Liver (tissue), 9 donors: ENCODE results near the gene RABGGTA. TPM values are rescaled to one million over a fixed set of nuclear protein-coding genes. Genes with fewer than 3 reads are reported as not detected.

Experiments used
- DNase-seq: peaks from one replicate; pipeline ENCODE4 v3.0.0-alpha.2; 2017; ENCODE audit warnings: low spot score
- H3K27ac ChIP-seq, 2 donors: one replicate each; pipeline ENCODE4 v1.7.0; 2013; ENCODE audit warnings: inconsistent platforms in 2 of 2, low read length in 2 of 2, control low read depth in 1 of 2, low read depth in 1 of 2, mild to moderate bottlenecking in 1 of 2
- H3K27me3 ChIP-seq, 4 donors: one replicate each; pipeline versions ENCODE4 v1.6.1 to v1.7.0; 2013; ENCODE audit warnings: low read length in 3 of 4, inconsistent platforms in 1 of 4, mild to moderate bottlenecking in 1 of 4, moderate library complexity in 1 of 4; ENCODE audit not compliant: control insufficient read depth in 4 of 4, insufficient read depth in 4 of 4
- H3K36me3 ChIP-seq, 4 donors: one replicate each; pipeline versions ENCODE4 v1.6.1 to v1.7.0; 2013; ENCODE audit warnings: low read length in 3 of 4, mild to moderate bottlenecking in 3 of 4, low read depth in 1 of 4, moderate library complexity in 1 of 4; ENCODE audit not compliant: control insufficient read depth in 4 of 4, insufficient read depth in 3 of 4
- H3K4me1 ChIP-seq, 4 donors: one replicate each; pipeline versions ENCODE4 v1.6.1 to v1.7.0; 2013; ENCODE audit warnings: low read length in 3 of 4, mild to moderate bottlenecking in 3 of 4, moderate library complexity in 1 of 4; ENCODE audit not compliant: control insufficient read depth in 4 of 4, insufficient read depth in 4 of 4
- H3K4me3 ChIP-seq, 3 donors: one replicate each; pipeline versions ENCODE4 v1.6.1 to v1.7.0; 2013; ENCODE audit warnings: low read length in 3 of 3, control low read depth in 1 of 3, low read depth in 1 of 3, mild to moderate bottlenecking in 1 of 3
- H3K9ac ChIP-seq, 2 donors: one replicate each; pipeline ENCODE4 v1.7.0; 2013; ENCODE audit warnings: low read length in 2 of 2, mild to moderate bottlenecking in 2 of 2, moderate library complexity in 2 of 2, control low read depth in 1 of 2, low read depth in 1 of 2
- H3K9me3 ChIP-seq, 4 donors: one replicate each; pipeline versions ENCODE4 v1.6.1 to v1.7.0; 2013; ENCODE audit warnings: low read length in 3 of 4; ENCODE audit not compliant: control insufficient read depth in 4 of 4
- CTCF ChIP-seq: fragments of 150-350 bp; IDR thresholded peaks from 2 replicates; pipeline ENCODE4 v1.5.1; 2017; ENCODE audit warnings: improper control_type of control experiment, low read depth, low read length; ENCODE audit not compliant: missing input control
- EGR1 ChIP-seq, 2 donors: IDR thresholded peaks; 2 replicates each; pipeline ENCODE4 v1.6.1; 2016 to 2018; ENCODE audit warnings: antibody characterized with exemption in 2 of 2, low read depth in 2 of 2
- FOXA1 ChIP-seq: IDR thresholded peaks from 2 replicates; pipeline ENCODE4 v1.6.1; 2016; ENCODE audit warnings: antibody characterized with exemption
- FOXA2 ChIP-seq: IDR thresholded peaks from 2 replicates; pipeline ENCODE4 v1.6.1; 2016; ENCODE audit warnings: antibody characterized with exemption
- GABPA ChIP-seq, 2 donors: IDR thresholded peaks in 1 of 2; conservative IDR thresholded peaks in 1 of 2; 2 replicates each; pipeline ENCODE4 v1.6.1; 2016; ENCODE audit warnings: antibody characterized with exemption in 2 of 2, mild to moderate bottlenecking in 1 of 2, moderate library complexity in 1 of 2
- HNF4A ChIP-seq, 2 donors: conservative IDR thresholded peaks; 2 replicates each; pipeline ENCODE4 v1.6.1; 2016; ENCODE audit warnings: antibody characterized with exemption in 2 of 2, mild to moderate bottlenecking in 2 of 2
- HNF4G ChIP-seq: IDR thresholded peaks from 2 replicates; pipeline ENCODE4 v1.6.1; 2016; ENCODE audit warnings: antibody characterized with exemption
- JUND ChIP-seq, 2 donors: IDR thresholded peaks; 2 replicates each; pipeline ENCODE4 v1.6.1; 2016; ENCODE audit warnings: antibody characterized with exemption in 2 of 2
- RAD21 ChIP-seq, 2 donors: IDR thresholded peaks; 2 replicates each; pipeline ENCODE4 v1.6.1; 2016; ENCODE audit warnings: antibody characterized with exemption in 2 of 2, mild to moderate bottlenecking in 2 of 2
- RXRA ChIP-seq, 2 donors: IDR thresholded peaks; 2 replicates each; pipeline ENCODE4 v1.6.1; 2017 to 2018; ENCODE audit warnings: antibody characterized with exemption in 2 of 2, mild to moderate bottlenecking in 1 of 2
- TAF1 ChIP-seq: conservative IDR thresholded peaks from 2 replicates; pipeline ENCODE4 v1.6.1; 2016; ENCODE audit warnings: antibody characterized with exemption, mild to moderate bottlenecking
- YY1 ChIP-seq: IDR thresholded peaks from 2 replicates; pipeline ENCODE4 v1.6.1; 2016; ENCODE audit warnings: antibody characterized with exemption, mild to moderate bottlenecking
- WGBS: extraction: QIAGEN DNeasy Blood & Tissue Kit; methylation state at CpG from one replicate; pipeline ENCODE4 v1.1.7; 2013; 5-methylcytosine and 5-hydroxymethylcytosine counted together
- polyA plus RNA-seq, 2 donors: library from polyadenylated mRNA; stranded (reverse) in 1 of 2; unstranded in 1 of 2; fragments of 200-250 nt in 1 of 2; fragments of >200 nt in 1 of 2; fragmentation: Nextera tagmentation in 1 of 2; extraction: Ambion mirVana in 1 of 2; gene quantifications; one replicate each; pipeline versions ENCODE4 v1.2.1 to v1.2.3, GENCODE V29; 2013 to 2015
- total RNA-seq, 2 donors: library from RNA; depleted of rRNA; stranded (reverse); fragments of >200 nt; gene quantifications; one replicate each; pipeline ENCODE4 v1.2.3, GENCODE V29; 2014
- TF ChIP-seq, protein P1 (sequence below): IDR thresholded peaks from 2 replicates; pipeline ENCODE4 v1.6.1; 2016; ENCODE audit warnings: antibody characterized with exemption
- TF ChIP-seq, protein P2 (sequence below): IDR thresholded peaks from 2 replicates; pipeline ENCODE4 v1.6.1; 2016; ENCODE audit warnings: antibody characterized with exemption, mild to moderate bottlenecking
- TF ChIP-seq, protein P3 (sequence below): IDR thresholded peaks from 2 replicates; pipeline ENCODE4 v1.6.1; 2016; ENCODE audit warnings: antibody characterized with exemption
- TF ChIP-seq, protein P4 (sequence below): IDR thresholded peaks from 2 replicates; pipeline ENCODE4 v1.6.1; 2016; ENCODE audit warnings: antibody characterized with exemption
- donor health status: healthy.
- donor health status: healthy.
- donor health status: healthy.
- donor health status: healthy.
- donor health status: healthy.

RABGGTA gene
- total and polyA plus RNA-seq, 4 donors, result 7.5 to 19.7 (median 13.2) TPM

- 96% methylated on average over 20 of the region's 20 CpGs for WGBS
- H3K9ac ChIP-seq, result no peak overlapping the region
- TF ChIP-seq, protein P1, sequence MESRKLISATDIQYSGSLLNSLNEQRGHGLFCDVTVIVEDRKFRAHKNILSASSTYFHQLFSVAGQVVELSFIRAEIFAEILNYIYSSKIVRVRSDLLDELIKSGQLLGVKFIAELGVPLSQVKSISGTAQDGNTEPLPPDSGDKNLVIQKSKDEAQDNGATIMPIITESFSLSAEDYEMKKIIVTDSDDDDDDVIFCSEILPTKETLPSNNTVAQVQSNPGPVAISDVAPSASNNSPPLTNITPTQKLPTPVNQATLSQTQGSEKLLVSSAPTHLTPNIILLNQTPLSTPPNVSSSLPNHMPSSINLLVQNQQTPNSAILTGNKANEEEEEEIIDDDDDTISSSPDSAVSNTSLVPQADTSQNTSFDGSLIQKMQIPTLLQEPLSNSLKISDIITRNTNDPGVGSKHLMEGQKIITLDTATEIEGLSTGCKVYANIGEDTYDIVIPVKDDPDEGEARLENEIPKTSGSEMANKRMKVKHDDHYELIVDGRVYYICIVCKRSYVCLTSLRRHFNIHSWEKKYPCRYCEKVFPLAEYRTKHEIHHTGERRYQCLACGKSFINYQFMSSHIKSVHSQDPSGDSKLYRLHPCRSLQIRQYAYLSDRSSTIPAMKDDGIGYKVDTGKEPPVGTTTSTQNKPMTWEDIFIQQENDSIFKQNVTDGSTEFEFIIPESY, result no peak
- no peak for TF ChIP-seq JUND (IDR thresholded peaks at IDR 0.05)
- TF ChIP-seq RXRA (IDR thresholded peaks at IDR 0.05), result no peak
- no peak for TF ChIP-seq YY1
- no peak for TF ChIP-seq HNF4G
- TF ChIP-seq FOXA2, result no peak
- TF ChIP-seq, protein P2, sequence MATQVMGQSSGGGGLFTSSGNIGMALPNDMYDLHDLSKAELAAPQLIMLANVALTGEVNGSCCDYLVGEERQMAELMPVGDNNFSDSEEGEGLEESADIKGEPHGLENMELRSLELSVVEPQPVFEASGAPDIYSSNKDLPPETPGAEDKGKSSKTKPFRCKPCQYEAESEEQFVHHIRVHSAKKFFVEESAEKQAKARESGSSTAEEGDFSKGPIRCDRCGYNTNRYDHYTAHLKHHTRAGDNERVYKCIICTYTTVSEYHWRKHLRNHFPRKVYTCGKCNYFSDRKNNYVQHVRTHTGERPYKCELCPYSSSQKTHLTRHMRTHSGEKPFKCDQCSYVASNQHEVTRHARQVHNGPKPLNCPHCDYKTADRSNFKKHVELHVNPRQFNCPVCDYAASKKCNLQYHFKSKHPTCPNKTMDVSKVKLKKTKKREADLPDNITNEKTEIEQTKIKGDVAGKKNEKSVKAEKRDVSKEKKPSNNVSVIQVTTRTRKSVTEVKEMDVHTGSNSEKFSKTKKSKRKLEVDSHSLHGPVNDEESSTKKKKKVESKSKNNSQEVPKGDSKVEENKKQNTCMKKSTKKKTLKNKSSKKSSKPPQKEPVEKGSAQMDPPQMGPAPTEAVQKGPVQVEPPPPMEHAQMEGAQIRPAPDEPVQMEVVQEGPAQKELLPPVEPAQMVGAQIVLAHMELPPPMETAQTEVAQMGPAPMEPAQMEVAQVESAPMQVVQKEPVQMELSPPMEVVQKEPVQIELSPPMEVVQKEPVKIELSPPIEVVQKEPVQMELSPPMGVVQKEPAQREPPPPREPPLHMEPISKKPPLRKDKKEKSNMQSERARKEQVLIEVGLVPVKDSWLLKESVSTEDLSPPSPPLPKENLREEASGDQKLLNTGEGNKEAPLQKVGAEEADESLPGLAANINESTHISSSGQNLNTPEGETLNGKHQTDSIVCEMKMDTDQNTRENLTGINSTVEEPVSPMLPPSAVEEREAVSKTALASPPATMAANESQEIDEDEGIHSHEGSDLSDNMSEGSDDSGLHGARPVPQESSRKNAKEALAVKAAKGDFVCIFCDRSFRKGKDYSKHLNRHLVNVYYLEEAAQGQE, result no peak
- no peak for TF ChIP-seq FOXA1
- TF ChIP-seq RAD21 (IDR thresholded peaks at IDR 0.05), result no peak
- no peak for TF ChIP-seq TAF1
- TF ChIP-seq EGR1 (IDR thresholded peaks at IDR 0.05; ENCODE audit: low read depth in 2 of 2), result no peak
- TF ChIP-seq, protein P3, sequence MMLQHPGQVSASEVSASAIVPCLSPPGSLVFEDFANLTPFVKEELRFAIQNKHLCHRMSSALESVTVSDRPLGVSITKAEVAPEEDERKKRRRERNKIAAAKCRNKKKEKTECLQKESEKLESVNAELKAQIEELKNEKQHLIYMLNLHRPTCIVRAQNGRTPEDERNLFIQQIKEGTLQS, result no peak
- TF ChIP-seq, protein P4, sequence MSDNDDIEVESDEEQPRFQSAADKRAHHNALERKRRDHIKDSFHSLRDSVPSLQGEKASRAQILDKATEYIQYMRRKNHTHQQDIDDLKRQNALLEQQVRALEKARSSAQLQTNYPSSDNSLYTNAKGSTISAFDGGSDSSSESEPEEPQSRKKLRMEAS, result no peak
- no peak for TF ChIP-seq CTCF
- no peak for TF ChIP-seq HNF4A (conservative IDR thresholded peaks at IDR 0.05)
- no peak for TF ChIP-seq GABPA (IDR thresholded peaks at IDR 0.05 in 1 of 2, conservative IDR thresholded peaks at IDR 0.05 in 1 of 2)
- no peaks in the 10 kb centered on the region for H3K9me3 ChIP-seq
- H3K4me1 ChIP-seq, result no peaks in the 10 kb centered on the region
- no peak for DNase-seq
- no peak overlapping the region for H3K27ac ChIP-seq
- H3K4me3 ChIP-seq, result no peak overlapping the region
- peaks cover 0 to 18% (median 3%) of the 10 kb centered on the region in 4 donors for H3K36me3 ChIP-seq
- no peaks in the 10 kb centered on the region for H3K27me3 ChIP-seq
These were observed 10.0 kb downstream of the RABGGTA start for GRCh38 chr14:24261256-24261968.
